Brain microvascular endothelial cell (primary cell): ENCODE results near the gene APOBEC3C.
"Not testable (repeated sequence)": the region's sequence is repeated elsewhere in the genome, so short reads cannot be mapped to it uniquely, and the experiment has no call there.

Experiments used
- DNase-seq: peaks from one replicate; pipeline ENCODE4 v3.0.0-alpha.2; 2020
- H3K27ac ChIP-seq: fragments of 250-450 bp; sonication (Bioruptor Pico); 2 replicates; pipeline ENCODE4 v1.5.1; 2020; ENCODE audit warnings: mild to moderate bottlenecking, moderate library complexity
- H3K27me3 ChIP-seq: fragments of 250-450 bp; sonication (Bioruptor Pico); replicated peaks from 2 replicates; pipeline ENCODE4 v1.5.1; 2020; ENCODE audit warnings: mild to moderate bottlenecking
- H3K36me3 ChIP-seq: fragments of 250-450 bp; sonication (Bioruptor Pico); replicated peaks from 2 replicates; pipeline ENCODE4 v1.5.1; 2020; ENCODE audit warnings: mild to moderate bottlenecking
- H3K4me3 ChIP-seq: 2 replicates; pipeline ENCODE4 v1.5.1; 2011; ENCODE audit warnings: low read depth, mild to moderate bottlenecking, control low read depth, low read length, moderate library complexity
- in situ Hi-C: cut with HindIII; loops from 2 replicates; pipeline ENCODE4 v1.10.0; 2017; ENCODE audit warnings: low sequenced_read_pairs, low pct_ligation_motif_present
- TF ChIP-seq, protein P1 (sequence below): IDR thresholded peaks from 2 replicates; pipeline ENCODE4 v1.5.1; 2011; ENCODE audit warnings: low read depth, mild to moderate bottlenecking, moderate library complexity, low read length, control low read depth, inconsistent platforms; ENCODE audit errors: missing control alignments

Gene APOBEC3C

DNA sequence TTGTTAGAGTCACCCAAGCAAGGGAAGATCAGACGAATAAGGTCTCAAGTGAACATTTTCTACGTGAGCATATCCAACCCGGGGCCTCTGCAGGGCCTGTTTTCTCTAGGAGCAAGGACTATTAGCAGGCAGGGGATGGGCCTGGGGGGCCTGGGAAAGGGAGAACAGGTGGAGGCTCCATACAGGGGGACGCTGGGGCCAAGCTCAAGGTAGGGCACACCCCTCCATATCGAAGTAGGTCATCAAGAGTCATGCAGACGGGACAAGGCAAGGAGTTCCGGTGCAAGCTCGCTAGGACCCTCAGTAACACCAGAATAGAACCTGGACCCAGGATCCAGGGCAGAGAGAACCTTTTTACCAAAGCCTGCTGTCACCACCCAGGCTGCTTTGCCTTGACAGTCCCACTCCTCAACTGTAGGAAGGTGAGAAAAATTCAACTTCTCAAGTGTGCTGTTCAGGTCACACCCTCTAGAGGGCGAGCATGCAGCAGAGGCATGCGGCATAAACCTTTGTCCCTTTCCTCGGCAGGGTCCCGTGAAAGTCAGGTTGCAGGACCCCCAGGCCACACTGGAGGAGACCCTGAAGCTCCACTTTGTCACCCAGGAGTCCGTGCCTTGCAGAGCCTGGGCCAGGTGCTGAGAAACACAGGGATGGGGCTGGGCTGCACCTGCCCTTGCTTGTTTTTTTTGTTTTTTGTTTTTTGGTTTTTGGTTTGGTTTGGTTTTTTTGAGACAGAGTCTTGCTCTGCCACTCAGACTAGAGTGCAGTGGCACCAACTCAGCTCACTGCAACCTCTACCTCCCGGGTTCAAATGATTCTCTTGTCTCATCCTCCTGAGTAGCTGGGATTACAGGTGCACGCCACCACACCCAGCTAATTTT lies 40.5 kb upstream of the APOBEC3C start:
- Histone ChIP-seq H3K4me3 (no peak overlapping the region), H3K27ac (no peak overlapping the region), H3K36me3 (no peaks in the 10 kb centered on the region), H3K27me3 (no peaks in the 10 kb centered on the region)
- DNase-seq = no peak
- TF ChIP-seq, protein P1, sequence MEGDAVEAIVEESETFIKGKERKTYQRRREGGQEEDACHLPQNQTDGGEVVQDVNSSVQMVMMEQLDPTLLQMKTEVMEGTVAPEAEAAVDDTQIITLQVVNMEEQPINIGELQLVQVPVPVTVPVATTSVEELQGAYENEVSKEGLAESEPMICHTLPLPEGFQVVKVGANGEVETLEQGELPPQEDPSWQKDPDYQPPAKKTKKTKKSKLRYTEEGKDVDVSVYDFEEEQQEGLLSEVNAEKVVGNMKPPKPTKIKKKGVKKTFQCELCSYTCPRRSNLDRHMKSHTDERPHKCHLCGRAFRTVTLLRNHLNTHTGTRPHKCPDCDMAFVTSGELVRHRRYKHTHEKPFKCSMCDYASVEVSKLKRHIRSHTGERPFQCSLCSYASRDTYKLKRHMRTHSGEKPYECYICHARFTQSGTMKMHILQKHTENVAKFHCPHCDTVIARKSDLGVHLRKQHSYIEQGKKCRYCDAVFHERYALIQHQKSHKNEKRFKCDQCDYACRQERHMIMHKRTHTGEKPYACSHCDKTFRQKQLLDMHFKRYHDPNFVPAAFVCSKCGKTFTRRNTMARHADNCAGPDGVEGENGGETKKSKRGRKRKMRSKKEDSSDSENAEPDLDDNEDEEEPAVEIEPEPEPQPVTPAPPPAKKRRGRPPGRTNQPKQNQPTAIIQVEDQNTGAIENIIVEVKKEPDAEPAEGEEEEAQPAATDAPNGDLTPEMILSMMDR = peak; percentile 80
- in situ Hi-C loops = no loop called here

DNA sequence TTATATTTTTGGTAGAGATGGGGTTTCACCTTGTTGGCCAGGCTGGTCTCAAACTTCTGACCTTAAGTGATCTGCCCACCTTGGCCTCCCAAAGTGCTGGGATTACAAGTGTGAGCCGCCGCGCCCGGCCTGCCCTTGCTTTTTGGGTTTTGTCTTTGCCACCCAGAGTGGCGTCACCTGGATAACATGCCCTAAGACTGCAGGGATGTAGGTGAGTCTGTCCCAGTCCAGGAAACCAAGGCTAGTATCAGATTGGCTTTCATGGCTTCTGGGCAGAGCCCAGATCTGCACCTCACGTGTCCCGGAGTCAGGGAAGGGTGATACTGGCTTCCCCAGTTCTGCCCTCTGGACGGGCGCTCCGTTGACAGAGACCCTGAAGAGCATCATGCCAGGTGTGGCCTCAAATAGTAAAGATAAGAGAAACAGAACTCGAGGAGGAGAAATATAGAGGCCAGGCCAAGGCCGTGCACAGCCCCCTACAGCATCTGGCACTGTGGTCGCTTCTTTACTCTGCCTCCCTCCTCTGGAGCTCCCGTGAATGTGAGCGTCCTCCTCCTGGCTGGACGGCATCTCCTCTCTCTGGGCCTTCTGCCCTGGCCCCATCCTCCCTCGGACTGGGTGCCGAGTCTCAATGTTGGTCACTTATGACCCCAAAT lies 39.8 kb upstream of the APOBEC3C start:
- Histone ChIP-seq H3K36me3 (no peaks in the 10 kb centered on the region), H3K27ac (no peak overlapping the region), H3K4me3 (no peak overlapping the region), H3K27me3 (no peaks in the 10 kb centered on the region)
- TF ChIP-seq, protein P1 = no peak
- in situ Hi-C loops = no loop called here
- no peak for DNase-seq

DNA sequence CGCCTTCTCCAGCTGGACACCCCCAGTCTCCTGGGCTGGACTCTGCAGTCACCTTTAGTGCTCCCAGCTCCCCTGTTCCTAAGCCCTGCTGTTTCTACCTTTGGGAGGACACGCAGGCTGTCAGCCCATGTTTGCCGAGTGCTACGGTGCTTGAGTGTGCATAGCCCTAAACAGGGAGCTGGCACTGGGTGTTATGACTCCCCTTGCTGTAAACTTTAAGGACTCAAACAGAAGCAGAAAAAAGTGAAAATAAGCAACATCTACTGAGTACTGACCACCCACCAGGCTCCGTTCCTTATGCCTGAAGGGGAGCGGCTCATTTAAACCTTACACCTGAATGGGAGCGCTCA lies 39.3 kb upstream of the APOBEC3C start:
- no peak overlapping the region for H3K27ac ChIP-seq
- no peak for DNase-seq

GRCh38 chr22:38977289-38977688 lies 36.8 kb upstream of the APOBEC3C start:
- H3K36me3 ChIP-seq, H3K4me3 ChIP-seq, DNase-seq, H3K27me3 ChIP-seq, H3K27ac ChIP-seq, in situ Hi-C loops: not testable (repeated sequence)

More for the DNA sequence above, 39.3 kb upstream of the APOBEC3C start:
- no peak overlapping the region for H3K4me3 ChIP-seq
- no peaks in the 10 kb centered on the region for H3K36me3 ChIP-seq
- TF ChIP-seq, protein P1 = no peak
- in situ Hi-C loops = no loop called here
- H3K27me3 ChIP-seq = no peaks in the 10 kb centered on the region

DNA sequence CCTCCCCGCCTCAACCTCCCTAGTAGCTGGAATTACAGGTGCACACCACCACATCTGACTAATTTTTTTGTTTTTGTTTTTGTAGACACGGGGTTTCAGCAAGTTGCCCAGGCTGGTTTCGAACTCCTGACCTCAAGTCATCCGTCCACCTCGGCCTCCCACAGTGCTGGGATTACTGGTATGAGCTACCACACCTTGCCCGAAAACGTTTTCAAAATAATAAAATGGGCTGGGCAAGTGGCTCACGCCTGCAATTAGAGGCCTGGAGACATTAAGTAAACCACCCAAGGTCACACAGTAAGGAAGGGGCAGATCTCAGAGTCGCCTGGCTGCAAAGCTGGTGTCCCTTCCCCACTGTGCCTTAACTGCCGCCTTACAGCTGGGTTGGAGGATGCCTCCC lies 33.5 kb upstream of the APOBEC3C start:
- H3K27me3 ChIP-seq, in situ Hi-C loops, H3K36me3 ChIP-seq, H3K27ac ChIP-seq, H3K4me3 ChIP-seq, DNase-seq: not testable (repeated sequence)

GRCh38 chr22:38981005-38981991 lies 32.8 kb upstream of the APOBEC3C start:
- in situ Hi-C loops = no loop called here
- Histone ChIP-seq H3K27ac (no peak overlapping the region), H3K4me3 (no peak overlapping the region), H3K27me3 (no peaks in the 10 kb centered on the region), H3K36me3 (no peaks in the 10 kb centered on the region)
- TF ChIP-seq, protein P1 = peak; percentile 47
- DNase-seq = no peak
